ENCODE data around the gene EAPP. TPM values are rescaled to one million over a fixed set of nuclear protein-coding genes. Genes with fewer than 3 reads are reported as not detected.
"Not testable (repeated sequence)": the region's sequence is repeated elsewhere in the genome, so short reads cannot be mapped to it uniquely, and the experiment has no call there.

Gene EAPP
- total and polyA plus RNA-seq, 10 of the 15 experiments (the other 5 are each of a cell fraction or from before 2014, with no cell fraction given) = 23.5 to 94.6 (median 44.7) TPM

- in situ Hi-C loops (cut with MboI) (no loop called here), intact Hi-C loops (cut with micrococcal nuclease; ENCODE audit: unreplicated experiment) (no loop called here)
- DNase-seq (ENCODE audit: low read depth, low spot score) (no peak), FAIRE-seq (no peak), ATAC-seq (no peak)
- no peak overlapping the region for H2AFZ ChIP-seq (ENCODE audit: control insufficient read depth, low read depth, low read length)
- H3K4me3 ChIP-seq = no peak overlapping the region
- no peaks in the 10 kb centered on the region for H3K9me3 ChIP-seq (replicated peaks; ENCODE audit: control insufficient read depth, insufficient read depth, low read length)
- ChIA-PET SMC1A (ENCODE audit: uncharacterized antibody, unreplicated experiment) (no interaction called here), CTCF (no interaction called here), RAD21 (ENCODE audit: unreplicated experiment) (no interaction called here), POLR2A (interaction anchor here (0.7 kb wide), 1 partner anchor 88 kb away, joined by 3 read pairs; no protein-coding TSS in a partner anchor)
- no TSS peak for BruUV-seq (replicated peaks)
- no peak overlapping the region for H3K4me2 ChIP-seq (ENCODE audit: control insufficient read depth, insufficient read depth)
- H4K20me1 ChIP-seq (ENCODE audit: control insufficient read depth, insufficient read depth) = no peaks in the 10 kb centered on the region
- no peaks in the 10 kb centered on the region for H3K27me3 ChIP-seq (replicated peaks in 1 of 2; ENCODE audit: control insufficient read depth in 2 of 2, insufficient read depth in 2 of 2, low read length in 1 of 2)
- no peaks in the 10 kb centered on the region for H3K4me1 ChIP-seq (ENCODE audit: control insufficient read depth, insufficient read depth, low read length)
- peaks cover under 1 to 22% of the 10 kb centered on the region in 2 experiments; a peak in 3 of 4 replicates for H3K36me3 ChIP-seq (ENCODE audit: control insufficient read depth in 2 of 2, insufficient read depth in 2 of 2, low read length in 1 of 2)
- no peak overlapping the region for H3K9ac ChIP-seq (ENCODE audit: control insufficient read depth, insufficient read depth, low read length)
- 100% methylated on average over 1 of the region's 1 CpG for WGBS (ENCODE audit: insufficient coverage, insufficient replicate concordance, low lambda C conversion rate, missing lambda C conversion rate)
- H3K79me2 ChIP-seq (ENCODE audit: control insufficient read depth, insufficient read depth, low read length) = no peaks in the 10 kb centered on the region
- TF ChIP-seq YY1 (IDR thresholded peaks at IDR 0.05; ENCODE audit: low read depth, low read length) (no peak), MLLT1 (IDR thresholded peaks at IDR 0.05) (no peak), ZBTB33 (IDR thresholded peaks at IDR 0.05) (no peak), SUZ12 (IDR thresholded peaks at IDR 0.05; ENCODE audit: unreplicated experiment) (no peak), NKRF (conservative IDR thresholded peaks at IDR 0.05) (no peak), NR2C2 (IDR thresholded peaks at IDR 0.05; ENCODE audit: borderline replicate concordance, control insufficient read depth, insufficient read length, low read depth) (no peak), NR2C1 (IDR thresholded peaks at IDR 0.05) (no peak), RCOR1 (conservative IDR thresholded peaks at IDR 0.05; ENCODE audit: low read depth, low read length) (no peak)
- no peak overlapping the region for H3K27ac ChIP-seq (ENCODE audit: control insufficient read depth, insufficient read depth)
Observed at GRCh38 chr14:34527591-34527990, 11.9 kb downstream of the EAPP start.

GRCh38 chr14:34524216-34524615 lies 15.3 kb downstream of the EAPP start:
- peaks cover 2 to 20% of the 10 kb centered on the region in 2 experiments; a peak in 3 of 4 replicates for H3K36me3 ChIP-seq (ENCODE audit: control insufficient read depth in 2 of 2, insufficient read depth in 2 of 2, low read length in 1 of 2)
- CTCF ChIA-PET; in situ Hi-C loops (cut with MboI); ATAC-seq; H3K27me3 ChIP-seq (replicated peaks in 1 of 2; ENCODE audit: control insufficient read depth in 2 of 2, insufficient read depth in 2 of 2, low read length in 1 of 2); H3K9me3 ChIP-seq (replicated peaks; ENCODE audit: control insufficient read depth, insufficient read depth, low read length); H3K4me3 ChIP-seq; POLR2A ChIA-PET; H2AFZ ChIP-seq (ENCODE audit: control insufficient read depth, low read depth, low read length); H4K20me1 ChIP-seq (ENCODE audit: control insufficient read depth, insufficient read depth); H3K4me2 ChIP-seq (ENCODE audit: control insufficient read depth, insufficient read depth); H3K4me1 ChIP-seq (ENCODE audit: control insufficient read depth, insufficient read depth, low read length); BruUV-seq (replicated peaks); H3K27ac ChIP-seq (ENCODE audit: control insufficient read depth, insufficient read depth); RAD21 ChIA-PET (ENCODE audit: unreplicated experiment); DNase-seq (ENCODE audit: low read depth, low spot score); FAIRE-seq; H3K9ac ChIP-seq (ENCODE audit: control insufficient read depth, insufficient read depth, low read length); SMC1A ChIA-PET (ENCODE audit: uncharacterized antibody, unreplicated experiment); intact Hi-C loops (cut with micrococcal nuclease; ENCODE audit: unreplicated experiment); H3K79me2 ChIP-seq (ENCODE audit: control insufficient read depth, insufficient read depth, low read length): not testable (repeated sequence)
- 93% methylated on average over 8 of the region's 8 CpGs for WGBS (ENCODE audit: insufficient coverage, insufficient replicate concordance, low lambda C conversion rate, missing lambda C conversion rate)
